IMR-90 (cell line): ENCODE results near the gene TM7SF3. TPM values are rescaled to one million over a fixed set of nuclear protein-coding genes. Genes with fewer than 3 reads are reported as not detected.

Experiments
- ATAC-seq: fragments of 200-7000 bp; cut with Tn5 transposase; 2 replicates; pipeline ENCODE4 v1.9.1; 2020; ENCODE audit warnings: low read depth, mild to moderate bottlenecking, moderate library complexity
- BruUV-seq: library from RNA; stranded (reverse); fragments of 400-500 nt; replicated peaks from 2 replicates; lab custom pipeline; 2021; lab: Mats Ljungman, UMichigan
- CTCF ChIA-PET: fragments of 300-600 bp; formaldehyde crosslinking; extraction: SDS; loops from one replicate; lab custom pipeline; 2021; ENCODE audit warnings: antibody characterized with exemption; lab: Yijun Ruan, JAX
- POLR2A ChIA-PET: fragments of 300-600 bp; sonication (Branson Sonifier 250); formaldehyde crosslinking; loops from one replicate; lab custom pipeline; 2022; ENCODE audit warnings: antibody characterized with exemption; ENCODE audit not compliant: unreplicated experiment; lab: Charles Lee
- DNase-seq: peaks from one replicate; pipeline ENCODE4 v3.0.0; 2013
- H2AFZ ChIP-seq: replicated peaks from 2 replicates; pipeline ENCODE3; 2013; ENCODE audit warnings: low read length, mild to moderate bottlenecking; ENCODE audit not compliant: poor library complexity
- H2AK5ac ChIP-seq: 2 replicates; pipeline ENCODE4 v1.6.1; 2013; ENCODE audit warnings: low read depth, low read length, inconsistent platforms
- H2AK9ac ChIP-seq: replicated peaks from 2 replicates; pipeline ENCODE3; 2013; ENCODE audit warnings: mild to moderate bottlenecking, low read depth, low read length, moderate library complexity; ENCODE audit not compliant: poor library complexity
- H2BK120ac ChIP-seq: 2 replicates; pipeline ENCODE4 v1.6.1; 2013; ENCODE audit warnings: low read depth, low read length, inconsistent platforms
- H2BK15ac ChIP-seq: 3 replicates; pipeline ENCODE4 v1.6.1; 2013; ENCODE audit warnings: low read depth, low read length, inconsistent platforms
- H2BK20ac ChIP-seq: 2 replicates; pipeline ENCODE4 v1.6.1; 2013; ENCODE audit warnings: low read depth, mild to moderate bottlenecking, inconsistent platforms, low read length, moderate library complexity
- H2BK5ac ChIP-seq: 2 replicates; pipeline ENCODE4 v1.6.1; 2013; ENCODE audit warnings: mild to moderate bottlenecking, low read depth, low read length, inconsistent platforms; ENCODE audit not compliant: poor library complexity, severe bottlenecking
- H3K14ac ChIP-seq: replicated peaks from 2 replicates; pipeline ENCODE4 v1.6.1; 2013; ENCODE audit warnings: low read depth, low read length, inconsistent platforms
- H3K18ac ChIP-seq: 2 replicates; pipeline ENCODE4 v1.6.1; 2013; ENCODE audit warnings: low read depth, low read length, control low read depth
- H3K23ac ChIP-seq: 2 replicates; pipeline ENCODE4 v1.6.1; 2013; ENCODE audit warnings: low read depth, low read length, inconsistent platforms
- H3K27ac ChIP-seq: 2 replicates; pipeline ENCODE4 v1.5.1; 2013; ENCODE audit warnings: mild to moderate bottlenecking, control low read depth, low read length; ENCODE audit not compliant: insufficient read depth
- H3K27me3 ChIP-seq: 2 replicates; pipeline ENCODE4 v1.6.1; 2013; ENCODE audit warnings: low read length; ENCODE audit not compliant: control insufficient read depth, insufficient read depth
- H3K36me3 ChIP-seq: 2 replicates; pipeline ENCODE4 v1.6.1; 2013; ENCODE audit warnings: low read length, mixed read lengths; ENCODE audit not compliant: control insufficient read depth, insufficient read depth
- H3K4ac ChIP-seq: 2 replicates; pipeline ENCODE4 v1.6.1; 2013; ENCODE audit warnings: low read depth, low read length, inconsistent platforms
- H3K4me1 ChIP-seq: 2 replicates; pipeline ENCODE4 v1.6.1; 2013; ENCODE audit warnings: low read length, mixed read lengths; ENCODE audit not compliant: control insufficient read depth, insufficient read depth
- H3K4me2 ChIP-seq: 2 replicates; pipeline ENCODE4 v1.6.1; 2013; ENCODE audit warnings: low read depth, mild to moderate bottlenecking, control low read depth, low read length, moderate library complexity
- H3K4me3 ChIP-seq: 2 replicates; pipeline ENCODE4 v1.5.1; 2013; ENCODE audit warnings: low read depth, mild to moderate bottlenecking, control low read depth, low read length, moderate library complexity; ENCODE audit not compliant: insufficient read depth
- H3K56ac ChIP-seq: 2 replicates; pipeline ENCODE4 v1.6.1; 2013; ENCODE audit warnings: low read length, inconsistent platforms; ENCODE audit not compliant: insufficient read depth; ENCODE audit errors: extremely low read depth
- H3K79me1 ChIP-seq, 2 experiments: 2 replicates each; pipeline ENCODE4 v1.6.1; 2013; ENCODE audit warnings: low read length in 2 of 2, inconsistent platforms in 1 of 2, low read depth in 1 of 2
- H3K9ac ChIP-seq: 2 replicates; pipeline ENCODE4 v1.6.1; 2013; ENCODE audit warnings: low read depth, low read length, control low read depth
- H3K9me1 ChIP-seq: 2 replicates; pipeline ENCODE4 v1.6.1; 2013; ENCODE audit warnings: low read length, inconsistent platforms; ENCODE audit not compliant: insufficient read depth
- H3K9me3 ChIP-seq: 2 replicates; pipeline ENCODE4 v1.6.1; 2013; ENCODE audit warnings: low read length; ENCODE audit not compliant: control insufficient read depth, insufficient read depth
- H4K20me1 ChIP-seq: 2 replicates; pipeline ENCODE4 v1.6.1; 2013; ENCODE audit warnings: low read length, inconsistent platforms; ENCODE audit not compliant: insufficient read depth
- H4K5ac ChIP-seq: 2 replicates; pipeline ENCODE4 v1.6.1; 2013; ENCODE audit warnings: mild to moderate bottlenecking, low read depth, low read length, control low read depth
- H4K8ac ChIP-seq, 2 experiments: 2 replicates each; pipeline ENCODE4 v1.6.1; 2013; ENCODE audit warnings: low read depth in 2 of 2, low read length in 2 of 2, control low read depth in 1 of 2, inconsistent platforms in 1 of 2
- H4K91ac ChIP-seq: 2 replicates; pipeline ENCODE4 v1.6.1; 2013; ENCODE audit warnings: low read depth, low read length, inconsistent platforms; ENCODE audit not compliant: insufficient read depth
- FOS ChIP-seq: fragments of 150-350 bp; IDR thresholded peaks from 2 replicates; pipeline ENCODE4 v1.6.1; 2016; ENCODE audit warnings: low read depth, low read length
- MAZ ChIP-seq: IDR thresholded peaks from 2 replicates; pipeline ENCODE4 v1.6.1; 2012; ENCODE audit warnings: low read depth, mild to moderate bottlenecking, low read length, improper control_type of control experiment, moderate library complexity, borderline replicate concordance
- MXI1 ChIP-seq: IDR thresholded peaks from 2 replicates; pipeline ENCODE4 v1.6.1; 2012; ENCODE audit warnings: low read depth, mild to moderate bottlenecking, low read length, moderate library complexity, borderline replicate concordance
- NFE2L2 ChIP-seq: fragments of 150-350 bp; IDR thresholded peaks from 2 replicates; pipeline ENCODE4 v1.6.1; 2016; ENCODE audit warnings: low read depth, mild to moderate bottlenecking, low read length
- POLR2A ChIP-seq: IDR thresholded peaks from 2 replicates; pipeline ENCODE4 v1.6.1; 2012; ENCODE audit warnings: mild to moderate bottlenecking, low read depth, low read length
- RAD21 ChIP-seq: IDR thresholded peaks from 2 replicates; pipeline ENCODE4 v1.6.1; 2012; ENCODE audit warnings: low read length, improper control_type of control experiment
- RCOR1 ChIP-seq: IDR thresholded peaks from 2 replicates; pipeline ENCODE4 v1.6.1; 2012; ENCODE audit warnings: mild to moderate bottlenecking, low read length, improper control_type of control experiment; ENCODE audit not compliant: insufficient replicate concordance
- WGBS, 2 experiments: methylation state at CpG; one replicate each; pipeline versions ENCODE4 v1.1.5 to v1.1.7; 2013; ENCODE audit warnings: missing lambda C conversion rate in 2 of 2; ENCODE audit not compliant: insufficient read length in 1 of 2; ENCODE audit errors: extremely low coverage in 2 of 2; 5-methylcytosine and 5-hydroxymethylcytosine counted together
- dilution Hi-C: fragments of 300-500 bp; cut with HindIII; formaldehyde crosslinking; loops from one replicate; pipeline ENCODE4 v1.14.3; 2018; ENCODE audit warnings: low sequenced_read_pairs; ENCODE audit not compliant: unreplicated experiment
- in situ Hi-C: fragments of 300-500 bp; cut with MboI; formaldehyde crosslinking; loops from 3 replicates; pipeline ENCODE4 v1.14.3; 2019; ENCODE audit warnings: low sequenced_read_pairs, inconsistent platforms, mixed read lengths
- intact Hi-C: fragments of 100-400 bp; cut with micrococcal nuclease; formaldehyde crosslinking; loops from 2 replicates; pipeline ENCODE4 v1.10.0; 2022
- polyA plus RNA-seq, 3 experiments: library from polyadenylated mRNA; depleted of rRNA; stranded (reverse); fragments of >200 nt; gene quantifications; 2 replicates each; pipeline ENCODE4 v1.2.3, GENCODE V29; 2012; ENCODE audit warnings: low replicate concordance in 1 of 3
- total RNA-seq: library from RNA; depleted of rRNA; stranded (reverse); fragments of >200 nt; gene quantifications from 2 replicates; pipeline ENCODE4 v1.2.3, GENCODE V29; 2012
- TF ChIP-seq, protein P1 (sequence below): conservative IDR thresholded peaks from 2 replicates; pipeline ENCODE4 v1.5.1; 2012; ENCODE audit warnings: mild to moderate bottlenecking, low read depth, low read length, improper control_type of control experiment
- TF ChIP-seq, protein P2 (sequence below): fragments of 150-350 bp; IDR thresholded peaks from 2 replicates; pipeline ENCODE4 v1.6.1; 2016; ENCODE audit warnings: low read depth, mild to moderate bottlenecking, low read length, moderate library complexity, borderline replicate concordance

Gene TM7SF3
- total and polyA plus RNA-seq, 2 of the 4 experiments (the other 2 are of a cell fraction) = 35.3 to 46.6 TPM

GRCh38 chr12:26938701-26939062 lies 75.5 kb downstream of the TM7SF3 start:
- Histone ChIP-seq H2AFZ (peak overlapping the region; percentile 99), H2BK5ac (peak overlapping the region; percentile 87), H3K4me2 (peak overlapping the region; percentile 99), H2AK5ac (0 out of 2 replicates have a peak overlapping the region, but pooled peaks have one; percentile 48), H3K23ac (peak overlapping the region; percentile 96), H3K27ac (peak overlapping the region; percentile 92), H4K91ac (peak overlapping the region; percentile 88), H3K27me3 (no peaks in the 10 kb centered on the region), H3K4ac (peak overlapping the region; percentile 95), H3K56ac (peak overlapping the region; percentile 78), H3K9me1 (no peaks in the 10 kb centered on the region; the same call in 1 of the 2 replicates), H4K5ac (peak overlapping the region; percentile 78), H4K20me1 (peaks cover 22% of the 10 kb centered on the region; the same call in 1 of the 2 replicates), H3K36me3 (no peaks in the 10 kb centered on the region), H2BK120ac (peak overlapping the region; percentile 92), H2AK9ac (peak overlapping the region; percentile 95), H3K18ac (peak overlapping the region; percentile 66), H3K9me3 (no peaks in the 10 kb centered on the region), H2BK20ac (no peak overlapping the region), H4K8ac (peak overlapping the region; percentile 64 to 96), H3K9ac (peak overlapping the region; percentile 92), H3K4me1 (peaks cover 2% of the 10 kb centered on the region), H3K79me1 (peaks cover 7 to 49% of the 10 kb centered on the region in 2 experiments), H3K14ac (peak overlapping the region; percentile 98), H3K4me3 (peak overlapping the region; percentile 89), H2BK15ac (no peak overlapping the region)
- POLR2A ChIA-PET = no interaction called here
- CTCF ChIA-PET = no interaction called here
- DNase-seq = no peak
- WGBS, 2 experiments = 9% methylated on average over 4 of the region's 28 CpGs; no CpG with 5 or more reads in 1 of the 2 experiments
- intact Hi-C loops = loop anchor here (5.0 kb wide), 1 partner anchor 74 kb away; the partner anchor contains the start of gene TM7SF3
- TF ChIP-seq, protein P1, sequence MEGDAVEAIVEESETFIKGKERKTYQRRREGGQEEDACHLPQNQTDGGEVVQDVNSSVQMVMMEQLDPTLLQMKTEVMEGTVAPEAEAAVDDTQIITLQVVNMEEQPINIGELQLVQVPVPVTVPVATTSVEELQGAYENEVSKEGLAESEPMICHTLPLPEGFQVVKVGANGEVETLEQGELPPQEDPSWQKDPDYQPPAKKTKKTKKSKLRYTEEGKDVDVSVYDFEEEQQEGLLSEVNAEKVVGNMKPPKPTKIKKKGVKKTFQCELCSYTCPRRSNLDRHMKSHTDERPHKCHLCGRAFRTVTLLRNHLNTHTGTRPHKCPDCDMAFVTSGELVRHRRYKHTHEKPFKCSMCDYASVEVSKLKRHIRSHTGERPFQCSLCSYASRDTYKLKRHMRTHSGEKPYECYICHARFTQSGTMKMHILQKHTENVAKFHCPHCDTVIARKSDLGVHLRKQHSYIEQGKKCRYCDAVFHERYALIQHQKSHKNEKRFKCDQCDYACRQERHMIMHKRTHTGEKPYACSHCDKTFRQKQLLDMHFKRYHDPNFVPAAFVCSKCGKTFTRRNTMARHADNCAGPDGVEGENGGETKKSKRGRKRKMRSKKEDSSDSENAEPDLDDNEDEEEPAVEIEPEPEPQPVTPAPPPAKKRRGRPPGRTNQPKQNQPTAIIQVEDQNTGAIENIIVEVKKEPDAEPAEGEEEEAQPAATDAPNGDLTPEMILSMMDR = no peak
- TF ChIP-seq POLR2A = no peak
- no peak for TF ChIP-seq RCOR1
- no peak for TF ChIP-seq RAD21
- no peak; the same call in 1 of the 2 replicates for TF ChIP-seq MXI1
- TF ChIP-seq FOS = no peak
- TF ChIP-seq MAZ = no peak
- TF ChIP-seq, protein P2, sequence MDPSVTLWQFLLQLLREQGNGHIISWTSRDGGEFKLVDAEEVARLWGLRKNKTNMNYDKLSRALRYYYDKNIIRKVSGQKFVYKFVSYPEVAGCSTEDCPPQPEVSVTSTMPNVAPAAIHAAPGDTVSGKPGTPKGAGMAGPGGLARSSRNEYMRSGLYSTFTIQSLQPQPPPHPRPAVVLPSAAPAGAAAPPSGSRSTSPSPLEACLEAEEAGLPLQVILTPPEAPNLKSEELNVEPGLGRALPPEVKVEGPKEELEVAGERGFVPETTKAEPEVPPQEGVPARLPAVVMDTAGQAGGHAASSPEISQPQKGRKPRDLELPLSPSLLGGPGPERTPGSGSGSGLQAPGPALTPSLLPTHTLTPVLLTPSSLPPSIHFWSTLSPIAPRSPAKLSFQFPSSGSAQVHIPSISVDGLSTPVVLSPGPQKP = no peak
- no peak for TF ChIP-seq NFE2L2
- dilution Hi-C loops = no loop called here
- no TSS peak for BruUV-seq
- in situ Hi-C loops = no loop called here
- ATAC-seq = peak; percentile 18
